Measurements from ENCODE around the gene GNB4.
A peak's percentile ranks its signal among the peaks of the same experiment; 100 is the strongest.

The GNB4 gene

GRCh38 chr3:179425075-179425474 is 26.2 kb downstream of the GNB4 start:
- no peak for TF ChIP-seq EZH2phosphoT487 (IDR thresholded peaks at IDR 0.05; ENCODE audit: low read length)
- no peak for TF ChIP-seq EZH2 (optimal IDR thresholded peaks at IDR 0.05; ENCODE audit: low read depth, low read length)
- TF ChIP-seq CTCF (IDR thresholded peaks at IDR 0.05; ENCODE audit: low read length) = no peak
- no peak for DNase-seq
- Histone ChIP-seq H3K4me2 (ENCODE audit: low read depth, low read length) (no peak overlapping the region), H3K4me3 (ENCODE audit: low read length) (no peak overlapping the region), H3K27ac (ENCODE audit: low read length) (no peak overlapping the region), H4K20me1 (ENCODE audit: insufficient read depth, low read length) (no peaks in the 10 kb centered on the region), H2AFZ (ENCODE audit: low read length) (no peak overlapping the region), H3K79me2 (ENCODE audit: low read length) (no peaks in the 10 kb centered on the region), H3F3A (ENCODE audit: insufficient read depth, low read length) (no peaks in the 10 kb centered on the region), H3K9me3 (replicated peaks; ENCODE audit: insufficient read depth, low read length) (no peaks in the 10 kb centered on the region), H3K9me2 (replicated peaks; ENCODE audit: insufficient read depth, low read length) (no peaks in the 10 kb centered on the region), H3K36me3 (replicated peaks; ENCODE audit: insufficient read depth, low read length) (no peaks in the 10 kb centered on the region), H3K9ac (ENCODE audit: low read length) (no peak overlapping the region), H3K27me3 (replicated peaks; ENCODE audit: insufficient read depth, low read length) (no peaks in the 10 kb centered on the region), H3K4me1 (ENCODE audit: low read length) (no peaks in the 10 kb centered on the region)

DNA sequence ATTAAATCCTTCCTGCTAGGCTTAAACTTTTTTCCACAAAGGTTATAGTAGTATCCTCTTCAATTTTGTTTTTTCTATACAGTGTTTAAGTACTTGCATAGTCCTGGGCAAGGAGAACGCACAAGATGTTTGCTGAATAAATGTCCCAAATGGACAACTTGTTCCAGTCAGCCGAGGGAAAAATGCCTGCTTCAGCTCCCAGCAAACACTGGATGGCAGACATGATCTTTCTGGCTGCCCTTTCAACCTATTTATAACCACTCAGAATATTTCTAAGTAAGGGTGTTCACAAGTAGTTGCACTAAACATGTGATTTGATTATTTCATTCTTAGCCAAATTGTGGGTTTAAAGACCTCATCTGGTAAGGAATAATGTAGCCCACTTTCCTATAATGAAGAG is 29.8 kb downstream of the GNB4 start:
- no peak overlapping the region for H3K4me3 ChIP-seq (ENCODE audit: low read length)
- no peaks in the 10 kb centered on the region for H4K20me1 ChIP-seq (ENCODE audit: insufficient read depth, low read length)
- H3K9me2 ChIP-seq (replicated peaks; ENCODE audit: insufficient read depth, low read length) = no peaks in the 10 kb centered on the region
- no peak overlapping the region for H3K27ac ChIP-seq (ENCODE audit: low read length)
- H3K4me2 ChIP-seq (ENCODE audit: low read depth, low read length) = no peak overlapping the region
- no peak overlapping the region for H2AFZ ChIP-seq (ENCODE audit: low read length)
- H3K36me3 ChIP-seq (replicated peaks; ENCODE audit: insufficient read depth, low read length) = no peaks in the 10 kb centered on the region
- peak; percentile 37 for TF ChIP-seq CTCF (IDR thresholded peaks at IDR 0.05; ENCODE audit: low read length)
- no peak for TF ChIP-seq EZH2phosphoT487 (IDR thresholded peaks at IDR 0.05; ENCODE audit: low read length)
- TF ChIP-seq EZH2 (optimal IDR thresholded peaks at IDR 0.05; ENCODE audit: low read depth, low read length) = no peak
- H3K9me3 ChIP-seq (replicated peaks; ENCODE audit: insufficient read depth, low read length) = no peaks in the 10 kb centered on the region
- H3K9ac ChIP-seq (ENCODE audit: low read length) = no peak overlapping the region
- no peaks in the 10 kb centered on the region for H3K79me2 ChIP-seq (ENCODE audit: low read length)
- DNase-seq = no peak
- H3K27me3 ChIP-seq (replicated peaks; ENCODE audit: insufficient read depth, low read length) = no peaks in the 10 kb centered on the region
- no peaks in the 10 kb centered on the region for H3F3A ChIP-seq (ENCODE audit: insufficient read depth, low read length)
- no peaks in the 10 kb centered on the region for H3K4me1 ChIP-seq (ENCODE audit: low read length)

GRCh38 chr3:179418610-179419009 is 32.7 kb downstream of the GNB4 start:
- H3K4me1 ChIP-seq (ENCODE audit: low read length) = no peaks in the 10 kb centered on the region
- H3K9ac ChIP-seq (ENCODE audit: low read length) = no peak overlapping the region
- no peaks in the 10 kb centered on the region for H3K27me3 ChIP-seq (replicated peaks; ENCODE audit: insufficient read depth, low read length)
- no peaks in the 10 kb centered on the region for H3K9me2 ChIP-seq (replicated peaks; ENCODE audit: insufficient read depth, low read length)
- no peak overlapping the region for H2AFZ ChIP-seq (ENCODE audit: low read length)
- no peak overlapping the region for H3K4me2 ChIP-seq (ENCODE audit: low read depth, low read length)
- H3F3A ChIP-seq (ENCODE audit: insufficient read depth, low read length) = no peaks in the 10 kb centered on the region
- no peaks in the 10 kb centered on the region for H3K9me3 ChIP-seq (replicated peaks; ENCODE audit: insufficient read depth, low read length)
- no peak overlapping the region for H3K27ac ChIP-seq (ENCODE audit: low read length)
- no peaks in the 10 kb centered on the region for H3K36me3 ChIP-seq (replicated peaks; ENCODE audit: insufficient read depth, low read length)
- no peak for DNase-seq
- no peaks in the 10 kb centered on the region for H4K20me1 ChIP-seq (ENCODE audit: insufficient read depth, low read length)
- H3K4me3 ChIP-seq (ENCODE audit: low read length) = no peak overlapping the region
- TF ChIP-seq EZH2phosphoT487 (IDR thresholded peaks at IDR 0.05; ENCODE audit: low read length) (no peak), EZH2 (optimal IDR thresholded peaks at IDR 0.05; ENCODE audit: low read depth, low read length) (no peak), CTCF (IDR thresholded peaks at IDR 0.05; ENCODE audit: low read length) (no peak)
- H3K79me2 ChIP-seq (ENCODE audit: low read length) = no peaks in the 10 kb centered on the region

All from MM.1S (cell line).